DMS114 treated with DMSO at 0.1 percent for 48 hours (cell line): ENCODE measurements around the gene MBD6.
"Not testable (repeated sequence)": the region's sequence is repeated elsewhere in the genome, so short reads cannot be mapped to it uniquely, and the experiment has no call there.

Experiments
- DNase-seq: peaks from one replicate; lab custom pipeline; 2025; ENCODE audit not compliant: unreplicated experiment; lab: John Stamatoyannopoulos, UW

MBD6 gene

GRCh38 chr12:57548488-57548887 lies 25.9 kb downstream of the MBD6 start:
- no peak for DNase-seq

GRCh38 chr12:57549203-57549908 lies 26.7 kb downstream of the MBD6 start:
- DNase-seq = no peak

GRCh38 chr12:57549909-57550640 lies 27.5 kb downstream of the MBD6 start, which contains the start of gene KIF5A:
Gene KIF5A (plus strand): TSS chr12:57550044. CDS start chr12:57550272, 228 bp downstream.
- peak; percentile 39 for DNase-seq

GRCh38 chr12:57550641-57551549 lies 28.3 kb downstream of the MBD6 start:
- no peak for DNase-seq

GRCh38 chr12:57551637-57552305 lies 29.1 kb downstream of the MBD6 start:
- no peak for DNase-seq

- no peak for DNase-seq
These were observed 29.7 kb downstream of the MBD6 start for GRCh38 chr12:57552306-57552651.

GRCh38 chr12:57552835-57553313 lies 30.2 kb downstream of the MBD6 start:
- DNase-seq = no peak

GRCh38 chr12:57553343-57554202 lies 30.9 kb downstream of the MBD6 start:
- DNase-seq = no peak

GRCh38 chr12:57554453-57554852 lies 31.8 kb downstream of the MBD6 start:
- no peak for DNase-seq

GRCh38 chr12:57554897-57555296 lies 32.3 kb downstream of the MBD6 start:
- no peak for DNase-seq

- DNase-seq = no peak
These were observed 36.2 kb downstream of the MBD6 start for GRCh38 chr12:57558864-57559263.

GRCh38 chr12:57560516-57560915 lies 37.9 kb downstream of the MBD6 start:
- no peak for DNase-seq

GRCh38 chr12:57561117-57561516 lies 38.5 kb downstream of the MBD6 start:
- not testable (repeated sequence) for DNase-seq

GRCh38 chr12:57563358-57563757 lies 40.7 kb downstream of the MBD6 start:
- no peak for DNase-seq

- no peak for DNase-seq
These were observed 41.6 kb downstream of the MBD6 start for GRCh38 chr12:57564178-57564740.

GRCh38 chr12:57568838-57569237 lies 46.2 kb downstream of the MBD6 start:
- no peak for DNase-seq

GRCh38 chr12:57569858-57570257 lies 47.2 kb downstream of the MBD6 start:
- no peak for DNase-seq

GRCh38 chr12:57570438-57570837 lies 47.8 kb downstream of the MBD6 start:
- not testable (repeated sequence) for DNase-seq

- DNase-seq = no peak
These were observed 49.5 kb downstream of the MBD6 start for GRCh38 chr12:57571926-57572762.
